Measurements from ENCODE around the gene SASH3.

DNA sequence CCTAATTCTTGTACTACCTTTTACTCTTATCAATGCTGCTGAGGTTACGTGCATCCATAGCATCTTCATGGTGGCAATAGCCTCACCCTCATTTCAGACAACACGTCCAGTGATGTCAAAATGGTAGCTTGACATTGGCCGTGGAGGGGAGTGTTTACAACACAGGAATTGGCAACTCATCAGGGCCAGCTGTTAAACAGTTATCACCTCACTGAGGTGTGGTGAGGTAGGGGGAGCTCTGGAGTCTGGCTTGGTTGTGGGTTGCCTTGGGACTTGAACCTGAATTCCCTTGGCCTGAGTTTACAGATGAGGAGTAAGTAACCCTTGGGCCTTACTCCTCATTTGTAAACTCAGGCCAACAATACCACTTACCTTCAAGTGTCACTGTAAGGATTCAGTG, 10.4 kb downstream of the SASH3 start:
- TF ChIP-seq CBX2 (IDR thresholded peaks at IDR 0.05; ENCODE audit: borderline replicate concordance, low read depth) (no peak), POLR2A (IDR thresholded peaks at IDR 0.05; ENCODE audit: low read length) (no peak), ESRRA (IDR thresholded peaks at IDR 0.05; ENCODE audit: borderline replicate concordance, low read length) (no peak), CBX8 (IDR thresholded peaks at IDR 0.05) (no peak), EHMT2 (IDR thresholded peaks at IDR 0.05; ENCODE audit: low read depth) (no peak), JUN (IDR thresholded peaks at IDR 0.05) (no peak), EP300 (IDR thresholded peaks at IDR 0.05) (no peak), MAFK (IDR thresholded peaks at IDR 0.05; ENCODE audit: partially characterized antibody) (no peak), RAD21 (conservative IDR thresholded peaks at IDR 0.05 in 1 of 2, IDR thresholded peaks at IDR 0.05 in 1 of 2) (no peak), JUNB (IDR thresholded peaks at IDR 0.05) (no peak)
- TF ChIP-seq, protein P1, sequence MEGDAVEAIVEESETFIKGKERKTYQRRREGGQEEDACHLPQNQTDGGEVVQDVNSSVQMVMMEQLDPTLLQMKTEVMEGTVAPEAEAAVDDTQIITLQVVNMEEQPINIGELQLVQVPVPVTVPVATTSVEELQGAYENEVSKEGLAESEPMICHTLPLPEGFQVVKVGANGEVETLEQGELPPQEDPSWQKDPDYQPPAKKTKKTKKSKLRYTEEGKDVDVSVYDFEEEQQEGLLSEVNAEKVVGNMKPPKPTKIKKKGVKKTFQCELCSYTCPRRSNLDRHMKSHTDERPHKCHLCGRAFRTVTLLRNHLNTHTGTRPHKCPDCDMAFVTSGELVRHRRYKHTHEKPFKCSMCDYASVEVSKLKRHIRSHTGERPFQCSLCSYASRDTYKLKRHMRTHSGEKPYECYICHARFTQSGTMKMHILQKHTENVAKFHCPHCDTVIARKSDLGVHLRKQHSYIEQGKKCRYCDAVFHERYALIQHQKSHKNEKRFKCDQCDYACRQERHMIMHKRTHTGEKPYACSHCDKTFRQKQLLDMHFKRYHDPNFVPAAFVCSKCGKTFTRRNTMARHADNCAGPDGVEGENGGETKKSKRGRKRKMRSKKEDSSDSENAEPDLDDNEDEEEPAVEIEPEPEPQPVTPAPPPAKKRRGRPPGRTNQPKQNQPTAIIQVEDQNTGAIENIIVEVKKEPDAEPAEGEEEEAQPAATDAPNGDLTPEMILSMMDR (IDR thresholded peaks at IDR 0.05) = no peak
- TF ChIP-seq, protein P2, sequence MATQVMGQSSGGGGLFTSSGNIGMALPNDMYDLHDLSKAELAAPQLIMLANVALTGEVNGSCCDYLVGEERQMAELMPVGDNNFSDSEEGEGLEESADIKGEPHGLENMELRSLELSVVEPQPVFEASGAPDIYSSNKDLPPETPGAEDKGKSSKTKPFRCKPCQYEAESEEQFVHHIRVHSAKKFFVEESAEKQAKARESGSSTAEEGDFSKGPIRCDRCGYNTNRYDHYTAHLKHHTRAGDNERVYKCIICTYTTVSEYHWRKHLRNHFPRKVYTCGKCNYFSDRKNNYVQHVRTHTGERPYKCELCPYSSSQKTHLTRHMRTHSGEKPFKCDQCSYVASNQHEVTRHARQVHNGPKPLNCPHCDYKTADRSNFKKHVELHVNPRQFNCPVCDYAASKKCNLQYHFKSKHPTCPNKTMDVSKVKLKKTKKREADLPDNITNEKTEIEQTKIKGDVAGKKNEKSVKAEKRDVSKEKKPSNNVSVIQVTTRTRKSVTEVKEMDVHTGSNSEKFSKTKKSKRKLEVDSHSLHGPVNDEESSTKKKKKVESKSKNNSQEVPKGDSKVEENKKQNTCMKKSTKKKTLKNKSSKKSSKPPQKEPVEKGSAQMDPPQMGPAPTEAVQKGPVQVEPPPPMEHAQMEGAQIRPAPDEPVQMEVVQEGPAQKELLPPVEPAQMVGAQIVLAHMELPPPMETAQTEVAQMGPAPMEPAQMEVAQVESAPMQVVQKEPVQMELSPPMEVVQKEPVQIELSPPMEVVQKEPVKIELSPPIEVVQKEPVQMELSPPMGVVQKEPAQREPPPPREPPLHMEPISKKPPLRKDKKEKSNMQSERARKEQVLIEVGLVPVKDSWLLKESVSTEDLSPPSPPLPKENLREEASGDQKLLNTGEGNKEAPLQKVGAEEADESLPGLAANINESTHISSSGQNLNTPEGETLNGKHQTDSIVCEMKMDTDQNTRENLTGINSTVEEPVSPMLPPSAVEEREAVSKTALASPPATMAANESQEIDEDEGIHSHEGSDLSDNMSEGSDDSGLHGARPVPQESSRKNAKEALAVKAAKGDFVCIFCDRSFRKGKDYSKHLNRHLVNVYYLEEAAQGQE (IDR thresholded peaks at IDR 0.05) = no peak
- TF ChIP-seq, protein P3, sequence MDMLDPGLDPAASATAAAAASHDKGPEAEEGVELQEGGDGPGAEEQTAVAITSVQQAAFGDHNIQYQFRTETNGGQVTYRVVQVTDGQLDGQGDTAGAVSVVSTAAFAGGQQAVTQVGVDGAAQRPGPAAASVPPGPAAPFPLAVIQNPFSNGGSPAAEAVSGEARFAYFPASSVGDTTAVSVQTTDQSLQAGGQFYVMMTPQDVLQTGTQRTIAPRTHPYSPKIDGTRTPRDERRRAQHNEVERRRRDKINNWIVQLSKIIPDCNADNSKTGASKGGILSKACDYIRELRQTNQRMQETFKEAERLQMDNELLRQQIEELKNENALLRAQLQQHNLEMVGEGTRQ (IDR thresholded peaks at IDR 0.05) = no peak
- TF ChIP-seq, protein P4, sequence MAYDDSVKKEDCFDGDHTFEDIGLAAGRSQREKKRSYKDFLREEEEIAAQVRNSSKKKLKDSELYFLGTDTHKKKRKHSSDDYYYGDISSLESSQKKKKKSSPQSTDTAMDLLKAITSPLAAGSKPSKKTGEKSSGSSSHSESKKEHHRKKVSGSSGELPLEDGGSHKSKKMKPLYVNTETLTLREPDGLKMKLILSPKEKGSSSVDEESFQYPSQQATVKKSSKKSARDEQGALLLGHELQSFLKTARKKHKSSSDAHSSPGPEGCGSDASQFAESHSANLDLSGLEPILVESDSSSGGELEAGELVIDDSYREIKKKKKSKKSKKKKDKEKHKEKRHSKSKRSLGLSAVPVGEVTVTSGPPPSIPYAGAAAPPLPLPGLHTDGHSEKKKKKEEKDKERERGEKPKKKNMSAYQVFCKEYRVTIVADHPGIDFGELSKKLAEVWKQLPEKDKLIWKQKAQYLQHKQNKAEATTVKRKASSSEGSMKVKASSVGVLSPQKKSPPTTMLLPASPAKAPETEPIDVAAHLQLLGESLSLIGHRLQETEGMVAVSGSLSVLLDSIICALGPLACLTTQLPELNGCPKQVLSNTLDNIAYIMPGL (CRISPR knock-in tag; IDR thresholded peaks at IDR 0.05; ENCODE audit: borderline replicate concordance) = no peak
